H9 (cell line): Measurements from ENCODE around the gene CR1. TPM values are rescaled to one million over a fixed set of nuclear protein-coding genes. Genes with fewer than 3 reads are reported as not detected.

Experiments used
- DNase-seq: peaks from one replicate; pipeline ENCODE4 v3.0.0-alpha.2; 2017
- H2AFZ ChIP-seq: one replicate; pipeline ENCODE4 v1.6.1; 2013; ENCODE audit warnings: mild to moderate bottlenecking, low read length, control low read depth, moderate library complexity
- H2AK5ac ChIP-seq: 2 replicates; pipeline ENCODE4 v1.6.1; 2013; ENCODE audit warnings: low read length, control low read depth, mixed read lengths; ENCODE audit not compliant: insufficient read length
- H2BK120ac ChIP-seq: one replicate; pipeline ENCODE4 v1.6.1; 2013; ENCODE audit warnings: low read depth, mild to moderate bottlenecking, low read length, control low read depth, inconsistent platforms; ENCODE audit not compliant: poor library complexity, severe bottlenecking
- H2BK12ac ChIP-seq: 2 replicates; pipeline ENCODE4 v1.6.1; 2013; ENCODE audit warnings: low read length, control low read depth, mixed read lengths, low read depth; ENCODE audit not compliant: insufficient read length
- H2BK15ac ChIP-seq: 2 replicates; pipeline ENCODE4 v1.6.1; 2013; ENCODE audit warnings: low read depth, low read length, control low read depth
- H2BK20ac ChIP-seq: one replicate; pipeline ENCODE4 v1.6.1; 2013; ENCODE audit warnings: low read depth, mild to moderate bottlenecking, low read length, control low read depth, inconsistent platforms; ENCODE audit not compliant: poor library complexity, severe bottlenecking
- H2BK5ac ChIP-seq: 2 replicates; pipeline ENCODE4 v1.6.1; 2013; ENCODE audit warnings: low read length, control low read depth, mixed read lengths; ENCODE audit not compliant: insufficient read length
- H3K14ac ChIP-seq: 2 replicates; pipeline ENCODE4 v1.6.1; 2013; ENCODE audit warnings: low read length, control low read depth; ENCODE audit not compliant: insufficient read depth
- H3K18ac ChIP-seq: 2 replicates; pipeline ENCODE4 v1.6.1; 2013; ENCODE audit warnings: low read depth, mild to moderate bottlenecking, mixed read lengths, low read length, control low read depth; ENCODE audit not compliant: insufficient read length
- H3K23ac ChIP-seq: 2 replicates; pipeline ENCODE4 v1.6.1; 2013; ENCODE audit warnings: low read length, control low read depth, mixed read lengths, low read depth; ENCODE audit not compliant: insufficient read length
- H3K23me2 ChIP-seq: 2 replicates; pipeline ENCODE4 v1.6.1; 2013; ENCODE audit warnings: low read depth, mild to moderate bottlenecking, mixed read lengths, low read length, control low read depth; ENCODE audit not compliant: insufficient read length, poor library complexity, severe bottlenecking
- H3K27ac ChIP-seq: 2 replicates; pipeline ENCODE4 v1.5.1; 2013; ENCODE audit warnings: low read length, control low read depth, mixed read lengths, low read depth; ENCODE audit not compliant: insufficient read length
- H3K27me3 ChIP-seq: 2 replicates; pipeline ENCODE4 v1.6.1; 2013; ENCODE audit warnings: low read length, control low read depth, inconsistent platforms; ENCODE audit not compliant: insufficient read depth
- H3K4ac ChIP-seq: 2 replicates; pipeline ENCODE4 v1.6.1; 2013; ENCODE audit warnings: low read depth, mild to moderate bottlenecking, control low read depth, inconsistent platforms, low read length, moderate library complexity
- H3K4me1 ChIP-seq: 2 replicates; pipeline ENCODE4 v1.6.1; 2013; ENCODE audit warnings: low read length, control low read depth, inconsistent platforms; ENCODE audit not compliant: insufficient read depth
- H3K4me2 ChIP-seq: 2 replicates; pipeline ENCODE4 v1.6.1; 2013; ENCODE audit warnings: low read length, control low read depth, mixed read lengths; ENCODE audit not compliant: insufficient read length, insufficient read depth
- H3K56ac ChIP-seq: 2 replicates; pipeline ENCODE4 v1.6.1; 2013; ENCODE audit warnings: low read depth, mild to moderate bottlenecking, mixed read lengths, low read length, control low read depth; ENCODE audit not compliant: insufficient read length
- H3K79me1 ChIP-seq: 2 replicates; pipeline ENCODE4 v1.6.1; 2013; ENCODE audit warnings: low read depth, mild to moderate bottlenecking, moderate library complexity, low read length, control low read depth, inconsistent platforms; ENCODE audit not compliant: insufficient read depth, poor library complexity, severe bottlenecking
- H3K79me2 ChIP-seq: 2 replicates; pipeline ENCODE4 v1.6.1; 2013; ENCODE audit warnings: low read length, control low read depth, inconsistent platforms; ENCODE audit not compliant: insufficient read depth
- H3K9ac ChIP-seq: 2 replicates; pipeline ENCODE4 v1.6.1; 2013; ENCODE audit warnings: low read length, control low read depth, mixed read lengths; ENCODE audit not compliant: insufficient read length; ENCODE audit errors: extremely low read depth
- H3K9me3 ChIP-seq: one replicate; pipeline ENCODE4 v1.6.1; 2013; ENCODE audit warnings: low read depth, low read length, inconsistent platforms; ENCODE audit not compliant: control insufficient read depth
- H3T11ph ChIP-seq: one replicate; pipeline ENCODE4 v1.6.1; 2013; ENCODE audit warnings: mild to moderate bottlenecking, low read length, control low read depth, inconsistent platforms
- H4K20me1 ChIP-seq: one replicate; pipeline ENCODE4 v1.6.1; 2013; ENCODE audit not compliant: control insufficient read depth, insufficient read length, insufficient read depth
- H4K5ac ChIP-seq: 2 replicates; pipeline ENCODE4 v1.6.1; 2013; ENCODE audit warnings: low read depth, mild to moderate bottlenecking, mixed read lengths, low read length, control low read depth; ENCODE audit not compliant: insufficient read length
- H4K8ac ChIP-seq: replicated peaks from 2 replicates; pipeline ENCODE4 v1.6.1; 2013; ENCODE audit warnings: low read length, control low read depth, mixed read lengths, low read depth; ENCODE audit not compliant: insufficient read length
- H4K91ac ChIP-seq: 2 replicates; pipeline ENCODE4 v1.6.1; 2013; ENCODE audit warnings: low read depth, mild to moderate bottlenecking, moderate library complexity, mixed read lengths, low read length, control low read depth; ENCODE audit not compliant: insufficient read length
- H3K27ac Mint-ChIP-seq, 3 experiments: 2 replicates in 2 of 3; 3 replicates in 1 of 3; pipeline ENCODE4 v1.8.0; 2020 to 2021; ENCODE audit warnings: mixed read lengths in 3 of 3, mild to moderate bottlenecking in 1 of 3, moderate library complexity in 1 of 3
- H3K27me3 Mint-ChIP-seq: 2 replicates; pipeline ENCODE4 v1.8.0; 2021; ENCODE audit warnings: low read depth, mild to moderate bottlenecking, moderate library complexity, mixed read lengths
- H3K36me3 Mint-ChIP-seq, 3 experiments: 2 replicates in 2 of 3; 3 replicates in 1 of 3; pipeline ENCODE4 v1.8.0; 2020 to 2021; ENCODE audit warnings: low read depth in 3 of 3, mixed read lengths in 3 of 3; ENCODE audit not compliant: insufficient read depth in 1 of 3
- H3K4me1 Mint-ChIP-seq, 2 experiments: 2 replicates each; pipeline ENCODE4 v1.8.0; 2020; ENCODE audit warnings: mixed read lengths in 2 of 2
- H3K4me3 Mint-ChIP-seq, 2 experiments: 2 replicates in 1 of 2; 3 replicates in 1 of 2; pipeline ENCODE4 v1.8.0; 2020 to 2021; ENCODE audit warnings: mild to moderate bottlenecking in 2 of 2, mixed read lengths in 2 of 2, moderate library complexity in 1 of 2
- H3K9me3 Mint-ChIP-seq, 2 experiments: 2 replicates in 1 of 2; 3 replicates in 1 of 2; pipeline ENCODE4 v1.8.0; 2020; ENCODE audit warnings: mild to moderate bottlenecking in 2 of 2, mixed read lengths in 2 of 2, moderate library complexity in 1 of 2
- WGBS: extraction: QIAGEN DNeasy Blood & Tissue Kit; methylation state at CpG from one replicate; pipeline ENCODE4 v1.1.7; 2013; ENCODE audit warnings: missing lambda C conversion rate, low lambda C conversion rate, mixed read lengths; ENCODE audit not compliant: insufficient read length; ENCODE audit errors: extremely low coverage; 5-methylcytosine and 5-hydroxymethylcytosine counted together
- total RNA-seq: library from RNA; stranded (reverse); gene quantifications from 2 replicates; pipeline ENCODE4 v1.2.1, GENCODE V29; 2021
- TF ChIP-seq, protein P1 (sequence below): fragments of 200-600 bp; sonication (generic); conservative IDR thresholded peaks from 3 replicates; pipeline ENCODE4 v1.8.0; 2021; ENCODE audit warnings: antibody characterized with exemption, mild to moderate bottlenecking

The CR1 gene
- total RNA-seq, 1 experiment from 2014 or later, result 0.04 TPM

GRCh38 chr1:207645635-207646081 lies 149.7 kb downstream of the CR1 start:
- TF ChIP-seq, protein P1, sequence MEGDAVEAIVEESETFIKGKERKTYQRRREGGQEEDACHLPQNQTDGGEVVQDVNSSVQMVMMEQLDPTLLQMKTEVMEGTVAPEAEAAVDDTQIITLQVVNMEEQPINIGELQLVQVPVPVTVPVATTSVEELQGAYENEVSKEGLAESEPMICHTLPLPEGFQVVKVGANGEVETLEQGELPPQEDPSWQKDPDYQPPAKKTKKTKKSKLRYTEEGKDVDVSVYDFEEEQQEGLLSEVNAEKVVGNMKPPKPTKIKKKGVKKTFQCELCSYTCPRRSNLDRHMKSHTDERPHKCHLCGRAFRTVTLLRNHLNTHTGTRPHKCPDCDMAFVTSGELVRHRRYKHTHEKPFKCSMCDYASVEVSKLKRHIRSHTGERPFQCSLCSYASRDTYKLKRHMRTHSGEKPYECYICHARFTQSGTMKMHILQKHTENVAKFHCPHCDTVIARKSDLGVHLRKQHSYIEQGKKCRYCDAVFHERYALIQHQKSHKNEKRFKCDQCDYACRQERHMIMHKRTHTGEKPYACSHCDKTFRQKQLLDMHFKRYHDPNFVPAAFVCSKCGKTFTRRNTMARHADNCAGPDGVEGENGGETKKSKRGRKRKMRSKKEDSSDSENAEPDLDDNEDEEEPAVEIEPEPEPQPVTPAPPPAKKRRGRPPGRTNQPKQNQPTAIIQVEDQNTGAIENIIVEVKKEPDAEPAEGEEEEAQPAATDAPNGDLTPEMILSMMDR, result no peak
- H3K27ac ChIP-seq, result no peak overlapping the region
- H4K8ac ChIP-seq, result no peak overlapping the region
- H3K14ac ChIP-seq, result no peak overlapping the region
- H2BK5ac ChIP-seq, result no peak overlapping the region
- no peak overlapping the region for H3T11ph ChIP-seq
- Mint-ChIP-seq H3K4me3 (no peak overlapping the region), H3K9me3 (no peaks in the 10 kb centered on the region), H3K27me3 (no peaks in the 10 kb centered on the region), H3K36me3 (no peaks in the 10 kb centered on the region), H3K27ac (no peak overlapping the region; a peak in 2 of 7 replicates), H3K4me1 (peaks cover 26 to 41% of the 10 kb centered on the region in 2 experiments)
- H2BK15ac ChIP-seq, result no peak overlapping the region
- no peak overlapping the region for H3K56ac ChIP-seq
- no peak overlapping the region for H3K4me2 ChIP-seq
- no peaks in the 10 kb centered on the region for H3K79me2 ChIP-seq
- H4K91ac ChIP-seq, result no peak overlapping the region
- H3K9me3 ChIP-seq, result no peaks in the 10 kb centered on the region
- no peak for DNase-seq
- no peak overlapping the region for H2BK12ac ChIP-seq
- no peaks in the 10 kb centered on the region; the same call in 1 of the 2 replicates for H3K4me1 ChIP-seq
- H3K79me1 ChIP-seq, result no peaks in the 10 kb centered on the region
- H2AFZ ChIP-seq, result no peak overlapping the region
- no peak overlapping the region for H3K18ac ChIP-seq
- no peak overlapping the region for H4K5ac ChIP-seq
- H3K27me3 ChIP-seq, result no peaks in the 10 kb centered on the region
- H3K23me2 ChIP-seq, result no peaks in the 10 kb centered on the region
- no peak overlapping the region for H3K4ac ChIP-seq
- no peak overlapping the region for H3K23ac ChIP-seq
- H2BK20ac ChIP-seq, result no peak overlapping the region
- H2BK120ac ChIP-seq, result no peak overlapping the region
- WGBS, result no CpG with 5 or more reads among the region's 17 CpGs
- no peaks in the 10 kb centered on the region for H4K20me1 ChIP-seq
- no peak overlapping the region for H3K9ac ChIP-seq
- no peak overlapping the region for H2AK5ac ChIP-seq
